ENCODE measurements around the gene CERCAM.

CERCAM gene
- 0 to 1.8 (median 0.58) reads per million in 4 donors for total RNA-seq

GRCh38 chr9:128420651-128421481 lies at the start of gene CERCAM:
CERCAM (plus strand) TSS chr9:128420857; CDS start chr9:128420878, 21 bp downstream.
- peak in 3 of 5 donors; percentile 25 to 33 (median 32) for DNase-seq

- no peak for DNase-seq
Measured at GRCh38 chr9:128371630-128372117, 49.0 kb upstream of the CERCAM start.

GRCh38 chr9:128372188-128372641 lies 48.4 kb upstream of the CERCAM start:
- DNase-seq = no peak

GRCh38 chr9:128372784-128373183 lies 47.9 kb upstream of the CERCAM start:
- no peak for DNase-seq

- no peak for DNase-seq
Measured at GRCh38 chr9:128374221-128374675, 46.4 kb upstream of the CERCAM start.

GRCh38 chr9:128375865-128376264 lies 44.8 kb upstream of the CERCAM start:
- DNase-seq = no peak

- no peak for DNase-seq
Measured at GRCh38 chr9:128382261-128382660, 38.4 kb upstream of the CERCAM start.

- DNase-seq = no peak
Measured at GRCh38 chr9:128383007-128383753, 37.5 kb upstream of the CERCAM start.

GRCh38 chr9:128383791-128384190 lies 36.9 kb upstream of the CERCAM start:
- no peak for DNase-seq

- no peak for DNase-seq
Measured at GRCh38 chr9:128384801-128385495, 35.7 kb upstream of the CERCAM start.

- DNase-seq = no peak
Measured at GRCh38 chr9:128385496-128386460, 34.9 kb upstream of the CERCAM start.

- no peak for DNase-seq
Measured at GRCh38 chr9:128388150-128388549, 32.5 kb upstream of the CERCAM start.

- no peak for DNase-seq
Measured at GRCh38 chr9:128389395-128390149, 31.1 kb upstream of the CERCAM start.

- DNase-seq = no peak
Measured at GRCh38 chr9:128390150-128390812, 30.4 kb upstream of the CERCAM start.

- no peak for DNase-seq
Measured at GRCh38 chr9:128390813-128391711, 29.6 kb upstream of the CERCAM start.

- DNase-seq = no peak
Measured at GRCh38 chr9:128391956-128392301, 28.7 kb upstream of the CERCAM start.

GRCh38 chr9:128392302-128393144 lies 28.1 kb upstream of the CERCAM start:
- no peak for DNase-seq

GRCh38 chr9:128393145-128393775 lies 27.4 kb upstream of the CERCAM start:
- no peak for DNase-seq

Data from T-helper 1 cell (primary cell).